NCI-H2171 treated with DMSO at 0.1 percent for 48 hours (cell line): ENCODE data around the gene B4GALT3.
A peak's percentile ranks its signal among the peaks of the same experiment; 100 is the strongest.
"Not testable (repeated sequence)": the region's sequence is repeated elsewhere in the genome, so short reads cannot be mapped to it uniquely, and the experiment has no call there.

ENCODE experiments used
- DNase-seq: peaks from one replicate; lab custom pipeline; 2025; lab: John Stamatoyannopoulos, UW

B4GALT3 gene

DNA sequence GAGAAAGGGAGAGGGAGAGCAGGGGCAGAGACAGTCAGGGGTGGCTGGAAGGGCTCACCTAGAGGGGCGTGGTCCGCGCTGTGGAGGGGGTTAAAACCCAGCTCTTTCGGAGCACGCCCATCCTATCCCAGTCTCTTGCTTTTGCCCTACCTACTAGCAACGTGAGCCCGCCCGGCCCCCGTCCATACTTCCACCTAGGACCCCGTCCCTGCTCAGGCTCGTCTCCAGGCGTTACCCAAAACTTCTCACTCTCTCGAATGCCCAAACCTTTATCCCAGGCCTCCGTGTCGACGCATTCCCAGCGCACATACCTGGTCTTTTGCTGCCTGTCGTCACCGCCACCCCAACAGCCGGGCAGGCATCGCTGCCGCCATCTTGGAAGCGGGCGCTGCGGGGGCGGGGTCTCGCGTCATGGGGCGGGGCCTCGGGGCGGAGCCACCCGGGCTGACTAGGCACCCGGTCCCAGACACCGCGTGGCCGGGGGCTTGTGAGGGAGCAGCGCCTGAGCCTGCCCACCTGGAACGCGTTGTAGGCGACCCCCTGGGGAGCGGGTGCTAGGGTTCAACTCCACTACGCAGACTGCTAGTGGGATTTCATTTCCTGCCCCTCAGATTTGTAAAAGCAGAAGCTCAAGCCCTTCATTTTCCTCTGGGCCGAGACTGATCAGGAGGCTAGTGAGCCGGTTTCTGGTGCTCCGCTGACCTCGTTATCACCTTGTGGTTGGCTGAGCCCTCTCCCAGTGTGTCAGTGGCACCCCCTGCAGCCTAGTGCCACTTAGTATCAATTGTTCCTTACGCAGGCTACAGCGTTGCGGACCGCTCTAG is at the start of gene B4GALT3:
TSS of gene B4GALT3 (minus strand) at position 396 of the 824 bp plus-strand sequence. CDS start 1,447 bp downstream, outside the sequence.
- DNase-seq: peak; percentile 81

DNA sequence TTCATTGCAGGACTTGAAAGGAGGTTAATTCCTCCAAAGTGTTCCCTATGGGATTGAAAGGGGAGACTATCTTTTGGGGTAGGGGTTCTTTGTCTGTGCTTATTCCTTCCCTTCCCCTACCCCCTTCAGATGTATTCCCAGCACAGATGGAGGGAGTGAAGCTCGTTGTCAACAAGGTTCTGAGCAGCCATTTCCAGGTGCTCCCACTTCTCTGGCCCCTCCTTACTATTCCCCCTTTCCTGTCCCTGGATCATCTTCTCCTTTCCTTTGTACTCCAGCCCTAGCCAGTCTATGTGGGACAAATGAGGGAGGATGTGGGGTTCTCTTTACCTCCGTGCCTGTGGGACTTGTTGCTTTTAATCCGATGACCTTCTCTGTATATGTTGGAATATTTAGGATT is 49.5 kb upstream of the B4GALT3 start:
- DNase-seq: no peak

DNA sequence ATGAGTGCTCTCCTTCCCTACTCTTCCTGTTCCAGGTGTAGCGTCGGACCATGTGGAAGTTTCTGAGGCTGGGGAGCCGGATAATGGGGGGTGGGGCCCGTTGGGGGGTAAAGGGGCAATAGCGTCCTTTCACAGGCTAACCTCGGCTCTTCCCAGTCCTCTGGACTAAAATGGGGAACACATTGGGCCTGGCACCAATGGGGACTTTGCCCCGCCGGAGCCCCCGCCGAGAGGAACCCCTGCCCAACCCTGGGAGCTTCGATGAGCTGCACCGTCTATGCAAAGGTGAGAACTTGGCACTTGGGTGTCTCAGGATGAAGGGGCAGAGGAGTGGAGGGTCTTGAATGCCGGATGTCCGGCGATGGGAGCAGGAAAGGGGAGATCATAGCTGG is 49.0 kb upstream of the B4GALT3 start:
- no peak for DNase-seq

DNA sequence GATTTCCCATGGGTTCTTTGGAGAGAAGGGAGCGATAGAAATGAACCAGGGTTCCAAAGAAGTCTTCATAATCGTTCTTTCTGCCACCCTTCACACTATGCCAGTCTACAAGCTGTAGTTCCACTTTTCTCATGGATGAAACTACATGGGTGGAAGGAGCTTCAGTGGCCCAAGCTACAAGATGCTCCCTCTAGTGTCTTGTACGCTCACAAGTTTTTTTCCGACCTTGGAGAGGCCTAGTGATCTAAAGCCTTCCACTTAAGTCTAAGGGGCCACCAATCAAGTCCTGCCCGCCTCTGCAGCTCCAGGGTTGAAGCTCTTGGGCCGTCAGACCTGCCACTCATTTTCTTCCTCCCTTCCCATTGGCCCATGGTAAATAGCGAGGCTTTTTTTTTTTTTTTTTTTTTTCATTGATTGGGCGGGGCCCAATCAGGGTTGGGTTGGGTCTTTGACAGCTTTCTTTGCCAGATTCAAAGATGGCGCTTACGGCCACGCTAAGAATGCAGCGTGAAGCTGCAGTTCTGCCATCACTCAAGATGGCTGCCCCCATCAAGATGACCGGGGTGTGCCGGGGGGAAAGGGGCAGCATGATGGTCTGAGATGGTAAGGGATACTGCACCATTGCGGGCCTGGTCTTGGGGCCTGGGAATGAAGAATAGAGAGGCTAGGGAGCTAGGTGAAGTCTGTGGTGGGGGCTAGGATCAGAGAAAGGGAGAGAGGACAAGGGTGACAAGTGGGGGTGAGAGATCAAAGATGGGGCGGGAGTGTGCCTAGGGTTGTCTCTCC is 48.4 kb upstream of the B4GALT3 start, which contains the start of gene TOMM40L:
TSS of gene TOMM40L (plus strand) at position 527 of the 786 bp plus-strand sequence. CDS start 430 bp downstream, outside the sequence.
- peak; percentile 99 for DNase-seq

- DNase-seq: no peak
Observed at GRCh38 chr1:161225178-161225533, 47.8 kb upstream of the B4GALT3 start.

- DNase-seq: not testable (repeated sequence)
Observed at GRCh38 chr1:161224695-161225087, 47.4 kb upstream of the B4GALT3 start.

DNA sequence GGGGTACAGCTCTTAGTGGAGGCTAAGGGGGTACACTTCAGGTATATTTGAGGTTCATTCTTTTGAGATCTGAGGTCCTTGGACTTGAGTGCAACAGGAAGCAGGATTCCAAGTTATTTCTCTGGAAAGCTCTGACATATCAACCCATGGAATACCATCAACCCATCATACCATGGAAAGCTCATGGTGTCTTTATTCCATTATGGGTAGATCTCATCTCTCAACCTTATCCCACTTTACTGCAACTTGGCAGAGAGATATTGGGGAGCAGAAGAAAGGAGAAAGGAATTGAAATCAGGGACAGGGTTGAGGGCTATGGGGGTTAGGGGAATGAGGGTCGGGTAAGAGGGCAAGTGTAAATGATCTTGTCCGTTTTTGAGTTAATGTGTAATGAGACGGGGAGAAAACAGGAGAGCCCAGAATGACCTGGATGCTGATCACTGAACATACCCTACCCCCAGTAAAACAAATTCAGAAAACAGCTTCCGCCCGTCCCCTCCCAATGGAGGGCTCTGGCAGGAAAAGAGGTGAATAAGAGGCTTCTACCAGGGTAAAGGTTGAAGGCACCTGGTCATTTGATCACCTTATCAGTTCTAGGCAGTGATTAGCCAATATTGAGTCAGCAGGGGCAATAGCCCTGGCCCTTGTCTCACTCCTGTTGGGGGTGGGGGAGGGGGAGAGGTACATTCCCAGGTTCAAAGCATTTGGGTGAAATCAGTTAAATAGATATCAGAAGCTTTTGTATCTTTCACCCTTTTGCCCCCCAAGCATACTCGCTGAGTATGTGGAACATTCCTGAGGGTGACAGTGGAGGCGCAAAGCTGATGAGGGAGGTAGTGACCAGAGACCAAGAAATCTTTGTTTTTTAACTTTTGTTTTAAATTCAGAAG is 46.7 kb upstream of the B4GALT3 start:
- DNase-seq: no peak

- DNase-seq: no peak
Observed at GRCh38 chr1:161222175-161223019, 45.1 kb upstream of the B4GALT3 start.

- no peak for DNase-seq
Observed at GRCh38 chr1:161220002-161220401, 42.7 kb upstream of the B4GALT3 start.

DNA sequence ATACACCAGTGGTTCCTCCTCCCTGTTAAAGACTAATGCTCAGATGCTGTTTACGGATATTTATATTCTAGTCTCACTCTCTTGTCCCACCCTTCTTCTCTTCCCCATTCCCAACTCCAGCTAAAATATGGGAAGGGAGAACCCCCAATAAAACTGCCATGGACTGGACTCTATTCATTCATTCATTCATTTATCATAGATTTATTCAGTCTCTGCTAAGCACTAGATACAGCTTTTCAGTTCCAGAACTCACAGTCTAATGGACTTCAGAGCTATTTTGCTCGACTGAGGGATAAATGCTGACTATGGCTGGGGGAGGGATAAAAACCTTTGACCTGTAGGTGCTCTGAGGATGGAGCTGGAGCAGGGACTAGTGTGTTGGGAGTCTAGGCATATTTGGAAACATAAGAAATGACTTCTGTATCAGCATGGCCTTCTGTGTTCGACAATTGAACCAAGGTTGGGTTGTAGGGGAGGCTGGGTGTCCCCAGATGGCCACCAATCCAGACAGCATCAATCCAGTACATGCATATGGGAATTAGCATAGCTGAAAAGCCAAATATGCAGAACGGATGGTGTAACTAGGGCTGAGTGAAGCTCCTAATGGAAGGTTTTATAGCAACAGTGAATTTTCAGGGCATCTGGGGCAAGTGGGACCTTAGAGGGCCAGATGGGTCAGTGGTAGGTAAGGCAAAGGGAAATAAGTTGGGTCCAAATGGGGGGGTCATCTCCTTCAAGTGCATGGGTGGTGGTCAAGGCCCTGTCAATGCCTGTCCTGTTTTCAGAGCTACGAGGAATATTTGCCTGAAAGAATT is 42.0 kb upstream of the B4GALT3 start:
- no peak for DNase-seq

DNA sequence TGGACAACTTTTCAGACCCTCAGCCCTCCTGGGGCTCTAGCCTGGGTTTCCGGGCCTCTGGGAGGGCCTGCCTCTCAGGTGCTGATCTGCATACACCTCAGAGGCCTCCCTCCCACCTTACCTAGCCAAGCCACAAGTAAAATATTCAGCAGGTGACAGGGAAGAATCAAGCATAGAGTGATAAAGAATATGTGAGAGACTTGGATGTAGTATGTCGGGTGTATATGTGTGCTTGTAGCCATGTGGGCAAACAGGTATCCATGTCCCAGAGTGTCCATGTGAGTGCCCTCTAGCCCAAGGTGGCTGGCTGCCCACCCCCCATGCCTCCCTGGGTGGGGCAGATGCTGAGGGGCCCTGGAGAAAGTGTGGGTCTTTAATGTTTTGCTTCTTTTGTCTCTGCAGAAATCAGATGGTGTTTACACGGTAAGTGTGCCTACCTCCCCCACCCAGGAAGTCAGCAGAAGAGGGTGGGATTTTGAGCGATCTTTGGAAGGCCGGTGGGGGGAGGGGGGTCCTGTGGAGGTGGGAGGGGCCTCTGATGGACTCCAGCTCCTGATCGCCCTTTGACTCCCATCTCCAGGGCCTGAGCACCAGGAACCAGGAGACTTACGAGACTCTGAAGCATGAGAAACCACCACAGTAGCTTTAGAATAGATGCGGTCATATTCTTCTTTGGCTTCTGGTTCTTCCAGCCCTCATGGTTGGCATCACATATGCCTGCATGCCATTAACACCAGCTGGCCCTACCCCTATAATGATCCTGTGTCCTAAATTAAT is 41.2 kb upstream of the B4GALT3 start:
- no peak for DNase-seq

DNA sequence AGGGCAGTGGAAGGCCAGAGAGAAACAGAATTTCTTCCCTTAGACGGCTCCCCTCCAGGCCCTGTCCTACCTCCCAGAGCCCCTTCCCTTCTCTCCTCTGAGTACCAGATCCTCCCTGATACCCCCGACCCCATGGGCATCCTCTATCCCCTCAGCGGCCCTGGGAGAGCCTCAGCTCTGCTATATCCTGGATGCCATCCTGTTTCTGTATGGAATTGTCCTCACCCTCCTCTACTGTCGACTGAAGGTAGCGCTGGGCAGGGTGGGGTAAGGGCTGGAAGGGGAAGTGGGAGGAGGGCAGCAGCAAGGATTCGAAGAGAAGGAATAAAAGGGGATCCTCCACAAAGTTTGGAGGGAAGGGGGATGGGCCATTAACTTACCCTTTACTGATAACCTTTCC is 40.5 kb upstream of the B4GALT3 start:
- DNase-seq: no peak

DNA sequence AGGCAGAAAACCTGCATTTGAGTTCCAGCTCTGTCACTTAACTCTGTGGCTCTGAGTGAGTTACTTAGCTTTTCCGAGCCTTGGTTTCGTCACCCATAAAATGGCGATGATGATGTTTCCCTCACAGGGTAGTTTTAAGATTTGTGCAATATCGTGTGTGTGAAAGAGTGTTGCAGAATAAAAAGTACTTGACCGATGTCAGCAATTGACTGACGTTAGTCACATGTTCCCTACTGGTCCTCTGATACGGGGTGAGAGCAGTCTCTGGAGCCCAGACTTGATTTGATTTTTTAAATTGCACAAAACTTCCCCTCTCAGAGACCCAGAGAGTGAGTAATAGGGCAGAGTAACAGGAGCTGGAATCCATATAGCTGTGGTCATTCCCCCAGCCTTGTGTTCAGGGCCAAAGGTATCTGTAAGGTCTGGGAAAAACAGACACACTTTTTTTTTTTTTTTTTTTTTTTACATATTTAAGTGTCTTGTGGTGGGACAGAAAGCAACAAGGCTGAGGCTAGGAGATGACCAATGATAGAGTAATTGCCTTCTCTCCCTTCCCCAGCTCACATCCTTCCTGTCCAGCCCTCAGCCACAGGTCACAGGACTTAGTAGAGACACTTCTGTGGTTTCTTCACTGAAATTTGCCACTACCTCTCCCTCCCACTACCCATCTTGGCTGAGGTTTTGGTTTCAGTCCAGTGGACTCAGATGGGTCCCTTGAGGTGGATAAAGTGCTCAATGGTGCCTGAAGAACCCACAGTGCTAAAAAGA is 39.8 kb upstream of the B4GALT3 start:
- DNase-seq: no peak

GRCh38 chr1:161215076-161215475 is 37.8 kb upstream of the B4GALT3 start, which contains the start of gene FCER1G:
Gene FCER1G, plus strand, starts transcription at chr1:161215295. Its CDS starts 27 bp downstream, at chr1:161215322.
- no peak for DNase-seq

DNA sequence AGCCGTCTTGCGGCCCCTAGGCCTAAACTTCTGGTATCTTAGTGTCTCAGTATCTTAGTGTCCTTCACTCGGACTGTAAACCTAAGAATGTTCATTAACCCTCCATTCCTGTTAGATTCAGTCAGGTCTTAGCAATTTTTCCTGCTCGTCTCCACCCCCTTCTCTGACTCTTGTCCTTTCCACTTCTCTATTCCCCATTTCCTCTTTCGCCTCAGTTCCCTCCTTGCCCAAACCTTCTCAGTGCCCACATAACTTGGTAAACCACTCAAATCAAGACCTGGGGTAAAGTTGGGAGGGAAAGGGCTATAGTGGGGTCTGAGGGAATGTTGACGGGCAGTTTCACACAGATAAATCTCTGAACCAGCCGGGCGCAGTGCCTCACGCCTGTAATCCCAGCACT is 37.1 kb upstream of the B4GALT3 start:
- DNase-seq: no peak

DNA sequence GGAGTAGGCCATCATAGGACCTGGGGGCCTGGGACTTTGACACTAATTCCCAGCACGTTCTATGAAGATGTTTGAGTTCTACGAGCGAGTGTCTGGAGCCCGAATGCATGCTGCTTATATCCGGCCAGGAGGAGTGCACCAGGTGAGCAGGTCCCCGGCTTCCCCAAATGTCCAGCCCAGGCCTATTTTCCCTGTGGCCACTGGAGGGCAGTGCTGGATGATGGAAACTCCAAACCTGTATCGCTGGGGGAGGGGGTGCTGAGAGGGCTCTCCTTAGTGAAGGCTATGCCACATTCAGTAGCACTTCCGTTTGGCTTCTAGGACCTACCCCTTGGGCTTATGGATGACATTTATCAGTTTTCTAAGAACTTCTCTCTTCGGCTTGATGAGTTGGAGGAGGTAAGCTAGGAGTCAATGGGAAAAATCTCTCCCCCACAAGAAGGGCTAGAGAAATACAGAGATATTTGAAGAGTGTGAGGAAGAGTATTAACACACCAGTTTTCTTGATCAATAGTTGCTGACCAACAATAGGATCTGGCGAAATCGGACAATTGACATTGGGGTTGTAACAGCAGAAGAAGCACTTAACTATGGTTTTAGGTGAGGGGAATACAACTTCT is 32.6 kb upstream of the B4GALT3 start:
- peak; percentile 54 for DNase-seq

DNA sequence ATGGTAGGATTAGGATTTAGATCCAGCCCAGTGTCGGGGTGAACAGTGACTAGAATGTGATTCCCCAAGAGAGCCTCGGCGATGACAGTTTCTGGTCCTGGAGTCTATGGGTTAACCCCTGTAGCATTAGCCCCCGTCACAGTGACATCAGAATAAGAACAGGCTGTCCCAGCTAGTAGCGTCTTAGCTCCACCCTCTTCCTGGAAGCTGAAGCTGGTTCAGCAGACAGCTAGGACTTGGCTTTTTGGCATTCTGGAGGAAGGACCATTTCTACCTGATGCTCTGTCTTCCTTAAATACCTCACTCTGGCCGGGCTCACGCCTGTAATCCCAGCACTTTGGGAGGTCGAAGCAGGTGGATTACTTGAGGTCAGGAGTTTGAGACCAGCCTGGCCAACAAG is 29.9 kb upstream of the B4GALT3 start:
- no peak for DNase-seq
